ENCODE measurements around the gene MTG2. TPM values are rescaled to one million over a fixed set of nuclear protein-coding genes. Genes with fewer than 3 reads are reported as not detected.
A peak's percentile ranks its signal among the peaks of the same experiment; 100 is the strongest.

MTG2 gene
- polyA plus RNA-seq, 1 of the 3 experiments (the other 2 are of a cell fraction) = 42.9 TPM

- ChIA-PET POLR2A (no interaction called here), CTCF (no interaction called here)
- no peak for DNase-seq
- Histone ChIP-seq H3K4me1 (ENCODE audit: control insufficient read depth in 1 of 2, insufficient read depth in 2 of 2, low read depth in 1 of 2, low read length in 1 of 2) (peaks cover 6 to 11% of the 10 kb centered on the region in 2 experiments; a peak in 1 of 4 replicates), H3K27ac (ENCODE audit: low read depth in 2 of 2, low read length in 1 of 2) (no peak overlapping the region), H3K9ac (no peak overlapping the region), H3K4me2 (no peak overlapping the region), H3K27me3 (ENCODE audit: insufficient read depth) (no peaks in the 10 kb centered on the region), H3K9me3 (no peaks in the 10 kb centered on the region), H3K36me3 (replicated peaks in 1 of 2; ENCODE audit: control insufficient read depth in 1 of 2, insufficient read depth in 2 of 2, low read length in 1 of 2) (peaks cover 14 to 15% of the 10 kb centered on the region in 2 experiments), H3K9me2 (no peaks in the 10 kb centered on the region), H3K4me3 (ENCODE audit: low read depth in 2 of 2, low read length in 1 of 2) (no peak overlapping the region), H4K20me1 (ENCODE audit: insufficient read depth) (peaks cover 5% of the 10 kb centered on the region), H3K79me2 (ENCODE audit: insufficient read depth) (peaks cover 85% of the 10 kb centered on the region), H3F3A (replicated peaks; ENCODE audit: insufficient read depth) (peaks cover 19% of the 10 kb centered on the region), H2AFZ (ENCODE audit: low read depth) (no peak overlapping the region)
- TF ChIP-seq ELF1 (IDR thresholded peaks at IDR 0.05) = no peak
- WGBS (ENCODE audit: low lambda C conversion rate) = 92% methylated on average over 3 of the region's 3 CpGs
These were observed 3.2 kb downstream of the MTG2 start for GRCh38 chr20:62186096-62186426.

- Histone ChIP-seq H3K27me3 (ENCODE audit: insufficient read depth) (no peaks in the 10 kb centered on the region), H3K9ac (no peak overlapping the region), H4K20me1 (ENCODE audit: insufficient read depth) (peaks cover 7% of the 10 kb centered on the region), H2AFZ (ENCODE audit: low read depth) (no peak overlapping the region), H3K27ac (ENCODE audit: low read depth in 2 of 2, low read length in 1 of 2) (peak overlapping the region in 1 of 2 experiments; percentile 18; a peak in 1 of 4 replicates), H3F3A (replicated peaks; ENCODE audit: insufficient read depth) (peaks cover 7% of the 10 kb centered on the region), H3K9me3 (no peaks in the 10 kb centered on the region), H3K79me2 (ENCODE audit: insufficient read depth) (peaks cover 92% of the 10 kb centered on the region), H3K36me3 (replicated peaks in 1 of 2; ENCODE audit: control insufficient read depth in 1 of 2, insufficient read depth in 2 of 2, low read length in 1 of 2) (peaks cover 13 to 15% of the 10 kb centered on the region in 2 experiments), H3K4me1 (ENCODE audit: control insufficient read depth in 1 of 2, insufficient read depth in 2 of 2, low read depth in 1 of 2, low read length in 1 of 2) (peaks cover 6 to 11% of the 10 kb centered on the region in 2 experiments; a peak in 1 of 4 replicates), H3K4me2 (no peak overlapping the region; the same call in 1 of the 2 replicates), H3K9me2 (no peaks in the 10 kb centered on the region), H3K4me3 (ENCODE audit: low read depth in 2 of 2, low read length in 1 of 2) (no peak overlapping the region)
- POLR2A ChIA-PET = no interaction called here
- no peak for DNase-seq
- CTCF ChIA-PET = interaction anchor here (0.9 kb wide), 1 partner anchor 12 kb away, joined by 3 read pairs; no protein-coding TSS in a partner anchor
- TF ChIP-seq USF1 (IDR thresholded peaks at IDR 0.05; ENCODE audit: borderline replicate concordance, low read depth) (no peak), CHD2 (IDR thresholded peaks at IDR 0.05; ENCODE audit: low read length, partially characterized antibody) (no peak), REST (IDR thresholded peaks at IDR 0.05; ENCODE audit: low read depth, low read length) (no peak), FOXM1 (IDR thresholded peaks at IDR 0.05; ENCODE audit: low read depth) (no peak), FOXJ3 (CRISPR knock-in tag; IDR thresholded peaks at IDR 0.05) (no peak), TCF12 (IDR thresholded peaks at IDR 0.05) (no peak), SIN3A (IDR thresholded peaks at IDR 0.05; ENCODE audit: borderline replicate concordance, low read depth, low read length) (no peak), RFX5 (IDR thresholded peaks at IDR 0.05; ENCODE audit: low read length) (no peak), PBX3 (IDR thresholded peaks at IDR 0.05) (no peak), MEF2A (IDR thresholded peaks at IDR 0.05; ENCODE audit: borderline replicate concordance, low read depth) (no peak), RAD21 (IDR thresholded peaks at IDR 0.05; ENCODE audit: low read length) (no peak)
- 87% methylated on average over 13 of the region's 13 CpGs for WGBS (ENCODE audit: low lambda C conversion rate)
These were observed 4.3 kb downstream of the MTG2 start for GRCh38 chr20:62186887-62187866.
